GM21786 (cell line): ENCODE results near the gene ACTN4.
"Not testable (repeated sequence)": the region's sequence is repeated elsewhere in the genome, so short reads cannot be mapped to it uniquely, and the experiment has no call there.

Experiments
- ATAC-seq: cut with Tn5 transposase; IDR thresholded peaks from one replicate; pipeline ENCODE4 v1.9.1; 2021; ENCODE audit not compliant: unreplicated experiment

The ACTN4 gene

GRCh38 chr19:38761884-38762389 lies 114.5 kb downstream of the ACTN4 start:
- ATAC-seq, result not testable (repeated sequence)

DNA sequence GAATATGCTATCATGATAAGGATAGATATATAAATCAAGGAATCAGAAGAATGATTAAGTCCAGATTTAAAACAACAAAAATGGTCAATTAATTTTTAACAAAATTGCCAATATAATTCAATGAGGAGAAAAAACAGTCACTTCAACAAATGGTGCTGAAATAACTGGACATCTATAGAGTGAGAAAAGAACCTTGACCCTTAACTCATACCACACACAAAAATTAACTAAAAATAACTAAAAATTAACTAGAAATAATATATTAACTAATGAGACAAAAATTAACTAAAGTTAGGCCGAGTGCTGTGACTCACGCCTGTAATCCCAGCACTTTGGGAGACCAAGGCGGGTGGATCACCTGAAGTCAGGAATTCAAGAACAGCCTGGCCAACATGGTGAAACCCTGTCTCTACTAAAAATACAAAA lies 116.4 kb downstream of the ACTN4 start:
- ATAC-seq, result no peak

GRCh38 chr19:38765214-38765613 lies 117.8 kb downstream of the ACTN4 start:
- ATAC-seq, result no peak

- ATAC-seq, result no peak
Measured at GRCh38 chr19:38766276-38767047, 119.0 kb downstream of the ACTN4 start.

GRCh38 chr19:38769635-38770211 lies 122.3 kb downstream of the ACTN4 start:
- ATAC-seq, result peak; percentile 53

DNA sequence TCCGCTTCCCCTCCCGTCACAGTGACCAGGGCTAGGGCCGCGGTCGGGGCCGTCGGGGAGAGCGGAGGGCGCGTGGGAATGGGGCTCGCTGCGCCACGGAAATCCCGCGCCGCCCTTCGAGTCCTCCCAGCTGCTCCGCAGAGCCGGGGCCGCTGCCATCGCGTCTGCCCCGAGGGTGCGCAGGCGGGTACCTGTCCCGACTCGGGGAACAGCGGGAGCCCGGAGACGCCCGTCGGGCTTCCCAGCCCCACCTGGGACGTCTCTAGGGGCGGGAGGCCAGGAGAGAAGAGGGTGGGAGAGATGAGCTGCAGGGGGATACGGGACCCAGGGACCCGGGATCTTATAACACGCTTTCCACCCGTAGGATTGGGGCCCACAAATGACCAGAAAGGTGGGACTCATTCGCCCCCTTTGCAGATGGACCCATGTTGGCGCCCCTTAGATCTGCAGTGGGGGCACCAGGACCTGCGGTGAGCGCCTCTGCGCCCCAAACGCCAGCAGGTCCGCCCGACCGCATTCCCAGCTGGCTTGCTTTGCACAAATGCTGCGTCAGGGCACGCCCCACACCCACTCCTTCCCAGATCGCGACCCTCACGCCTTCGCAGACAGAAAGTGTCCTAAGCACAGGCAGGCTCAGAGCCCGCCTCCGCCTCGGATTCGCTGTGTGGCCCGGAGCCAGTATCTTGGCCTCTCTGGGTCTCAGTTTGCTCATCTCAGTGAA lies 122.9 kb downstream of the ACTN4 start:
- not testable (repeated sequence) for ATAC-seq

DNA sequence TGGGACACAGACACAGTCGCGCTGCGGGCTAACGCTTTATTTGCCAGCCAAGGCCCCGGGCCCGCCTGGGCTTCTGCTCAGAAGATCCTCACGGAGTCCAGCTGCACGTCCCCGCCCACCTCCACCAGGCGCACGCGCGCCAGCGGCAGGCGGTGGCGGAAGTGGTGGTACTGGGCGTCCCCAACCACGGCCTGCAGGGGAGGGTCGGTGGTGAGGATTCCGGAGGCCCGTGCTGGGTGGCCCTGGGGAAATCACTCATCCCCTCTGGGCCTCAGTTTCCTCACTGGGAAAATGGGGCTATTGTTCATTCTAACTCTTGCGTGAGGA lies 123.5 kb downstream of the ACTN4 start:
- ATAC-seq, result not testable (repeated sequence)

DNA sequence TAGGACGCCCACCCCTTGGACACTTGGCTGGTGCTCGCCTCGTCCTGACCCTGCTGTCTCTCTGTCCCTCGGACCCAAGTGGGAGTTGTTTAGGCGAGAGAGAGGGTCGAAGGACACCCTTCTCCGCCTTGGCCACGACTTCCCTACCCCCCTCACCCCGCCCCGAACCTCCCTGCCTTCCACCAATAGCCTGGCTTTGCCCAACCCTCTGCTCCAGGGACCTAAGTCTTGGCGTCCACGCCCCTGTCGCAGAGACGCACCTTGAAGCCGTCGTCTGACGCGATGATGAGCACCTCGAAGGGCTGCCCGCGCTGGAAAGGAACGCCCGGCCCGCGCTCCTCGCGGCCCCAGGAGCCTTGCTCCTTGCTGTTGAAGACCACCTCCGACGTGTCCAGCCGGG lies 124.1 kb downstream of the ACTN4 start:
- not testable (repeated sequence) for ATAC-seq

GRCh38 chr19:38773469-38774177 lies 126.2 kb downstream of the ACTN4 start, which contains the start of gene LGALS7:
TSS of gene LGALS7 (minus strand) at chr19:38773517. CDS start at chr19:38773492, 25 bp downstream.
- no peak for ATAC-seq

- no peak for ATAC-seq
Measured at GRCh38 chr19:38774181-38774950, 126.9 kb downstream of the ACTN4 start.

GRCh38 chr19:38778733-38779132 lies 131.3 kb downstream of the ACTN4 start:
- ATAC-seq, result no peak

GRCh38 chr19:38780443-38780842 lies 133.0 kb downstream of the ACTN4 start:
- ATAC-seq, result no peak

DNA sequence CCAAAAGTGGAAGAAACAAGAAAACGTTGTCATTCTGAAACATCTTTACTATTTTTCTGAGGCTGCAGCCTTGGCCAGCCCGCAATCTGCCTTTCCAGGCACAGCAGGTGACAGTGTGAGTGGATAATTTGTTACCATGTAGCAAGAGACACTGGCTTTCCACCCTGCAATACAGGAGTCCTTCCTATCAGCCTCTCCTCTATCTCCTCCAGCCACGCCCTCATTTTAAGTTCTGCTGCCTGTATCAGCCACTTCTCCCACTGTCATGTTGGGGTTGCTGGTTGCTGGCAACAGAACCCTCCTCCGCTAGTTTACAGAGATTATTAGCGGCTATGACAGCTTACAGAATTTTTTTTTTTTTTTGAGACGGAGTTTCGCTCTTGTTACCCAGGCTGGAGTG lies 133.6 kb downstream of the ACTN4 start:
- no peak for ATAC-seq
